Nephron progenitor cell (in vitro differentiated cells): ENCODE measurements around the gene C4A.
"Not testable (repeated sequence)": the region's sequence is repeated elsewhere in the genome, so short reads cannot be mapped to it uniquely, and the experiment has no call there.

ENCODE experiments used
- DNase-seq: peaks from one replicate; pipeline ENCODE4 v3.0.0; 2021
- H3K27ac Mint-ChIP-seq: 2 replicates; pipeline ENCODE4 v1.8.0; 2021; ENCODE audit warnings: mild to moderate bottlenecking, moderate library complexity, mixed read lengths
- H3K27me3 Mint-ChIP-seq: 2 replicates; pipeline ENCODE4 v1.8.0; 2021; ENCODE audit warnings: mild to moderate bottlenecking, low read depth, mixed read lengths; ENCODE audit not compliant: poor library complexity
- H3K36me3 Mint-ChIP-seq: 2 replicates; pipeline ENCODE4 v1.8.0; 2021; ENCODE audit warnings: low read depth, mixed read lengths
- H3K4me1 Mint-ChIP-seq: 2 replicates; pipeline ENCODE4 v1.8.0; 2021; ENCODE audit warnings: mixed read lengths
- H3K4me3 Mint-ChIP-seq: 2 replicates; pipeline ENCODE4 v1.8.0; 2021; ENCODE audit warnings: mild to moderate bottlenecking, moderate library complexity, mixed read lengths
- H3K9me3 Mint-ChIP-seq: 2 replicates; pipeline ENCODE4 v1.8.0; 2021; ENCODE audit warnings: mild to moderate bottlenecking, moderate library complexity, mixed read lengths
- CTCF ChIP-seq: fragments of 200-600 bp; sonication (generic); IDR thresholded peaks from 2 replicates; pipeline ENCODE4 v1.5.0; 2021; ENCODE audit warnings: antibody characterized with exemption

Gene C4A

GRCh38 chr6:31981744-31982143 is at the start of gene C4A:
Gene C4A (plus strand): TSS chr6:31982057. CDS start chr6:31982108, 51 bp downstream.
- H3K9me3 Mint-ChIP-seq, result peaks cover 12% of the 10 kb centered on the region
- H3K4me3 Mint-ChIP-seq, H3K27ac Mint-ChIP-seq, H3K27me3 Mint-ChIP-seq, H3K4me1 Mint-ChIP-seq, DNase-seq: not testable (repeated sequence)
- H3K36me3 Mint-ChIP-seq, result peaks cover 18% of the 10 kb centered on the region

GRCh38 chr6:31932137-31932536 is 49.7 kb upstream of the C4A start:
- H3K36me3 Mint-ChIP-seq, DNase-seq, H3K4me3 Mint-ChIP-seq, H3K27ac Mint-ChIP-seq: not testable (repeated sequence)
- Mint-ChIP-seq H3K9me3 (peaks cover 14% of the 10 kb centered on the region), H3K27me3 (peaks cover 13% of the 10 kb centered on the region), H3K4me1 (peaks cover 11% of the 10 kb centered on the region)

- Mint-ChIP-seq H3K4me1 (no peaks in the 10 kb centered on the region), H3K4me3 (no peak overlapping the region), H3K27ac (no peak overlapping the region), H3K36me3 (no peaks in the 10 kb centered on the region), H3K27me3 (peaks cover 12% of the 10 kb centered on the region), H3K9me3 (peaks cover 14% of the 10 kb centered on the region)
- no peak for TF ChIP-seq CTCF
- DNase-seq, result no peak
These were observed 48.3 kb upstream of the C4A start for GRCh38 chr6:31933537-31933936.

- no peak for DNase-seq
- Mint-ChIP-seq H3K4me3 (no peak overlapping the region), H3K27ac (no peak overlapping the region), H3K36me3 (no peaks in the 10 kb centered on the region), H3K27me3 (peaks cover 11% of the 10 kb centered on the region), H3K4me1 (peaks cover under 1% of the 10 kb centered on the region), H3K9me3 (peaks cover 14% of the 10 kb centered on the region)
- TF ChIP-seq CTCF, result no peak
These were observed 46.8 kb upstream of the C4A start for GRCh38 chr6:31935021-31935420.

GRCh38 chr6:31935823-31936222 is 46.0 kb upstream of the C4A start:
- TF ChIP-seq CTCF, result no peak
- Mint-ChIP-seq H3K27ac (no peak overlapping the region), H3K9me3 (peaks cover 12% of the 10 kb centered on the region), H3K4me1 (peaks cover 9% of the 10 kb centered on the region), H3K36me3 (no peaks in the 10 kb centered on the region), H3K27me3 (peaks cover 11% of the 10 kb centered on the region), H3K4me3 (no peak overlapping the region)
- no peak for DNase-seq

GRCh38 chr6:31940256-31940664 is 41.6 kb upstream of the C4A start:
- DNase-seq, result no peak
- TF ChIP-seq CTCF, result no peak
- peaks cover 22% of the 10 kb centered on the region for H3K4me1 Mint-ChIP-seq
- H3K27me3 Mint-ChIP-seq, result peaks cover 17% of the 10 kb centered on the region
- no peaks in the 10 kb centered on the region for H3K36me3 Mint-ChIP-seq
- no peak overlapping the region for H3K4me3 Mint-ChIP-seq
- H3K9me3 Mint-ChIP-seq, result no peaks in the 10 kb centered on the region
- no peak overlapping the region for H3K27ac Mint-ChIP-seq

GRCh38 chr6:31943742-31944141 is 38.1 kb upstream of the C4A start:
- no peaks in the 10 kb centered on the region for H3K36me3 Mint-ChIP-seq
- H3K4me1 Mint-ChIP-seq, result peaks cover 34% of the 10 kb centered on the region
- H3K27me3 Mint-ChIP-seq, result peaks cover 18% of the 10 kb centered on the region
- H3K27ac Mint-ChIP-seq, result no peak overlapping the region
- no peak overlapping the region for H3K4me3 Mint-ChIP-seq
- no peak for DNase-seq
- H3K9me3 Mint-ChIP-seq, result no peaks in the 10 kb centered on the region
- TF ChIP-seq CTCF, result no peak
